Upper lobe of left lung (tissue), 4 donors: ENCODE measurements around the gene TTLL5.

Source experiments
- CTCF ChIP-seq, 6 experiments: fragments of 450-650 bp in 4 of 6; fragments of 200-600 bp in 2 of 6; sonication (generic) in 2 of 6; IDR thresholded peaks; one replicate each; pipeline ENCODE4 v1.5.1; 2016 to 2019; ENCODE audit warnings: antibody characterized with exemption in 6 of 6
- POLR2A ChIP-seq, 4 donors: fragments of 450-650 bp; IDR thresholded peaks; one replicate each; pipeline ENCODE4 v1.5.1; 2016 to 2017; ENCODE audit warnings: antibody characterized with exemption in 4 of 4, mild to moderate bottlenecking in 2 of 4
- POLR2AphosphoS5 ChIP-seq, 2 donors: sonication (generic); formaldehyde crosslinking; IDR thresholded peaks; one replicate each; pipeline ENCODE4 v1.5.1; 2017; ENCODE audit warnings: antibody characterized with exemption in 2 of 2

- TF ChIP-seq CTCF (IDR thresholded peaks at IDR 0.05) (no peak), POLR2AphosphoS5 (IDR thresholded peaks at IDR 0.05) (no peak), POLR2A (IDR thresholded peaks at IDR 0.05) (no peak)
These were observed 227.9 kb downstream of the TTLL5 start for GRCh38 chr14:75888945-75889344.
